WTC11 (cell line): ENCODE results near the gene STIP1. TPM values are rescaled to one million over a fixed set of nuclear protein-coding genes. Genes with fewer than 3 reads are reported as not detected.

Experiments
- ATAC-seq: fragments of 200-7000 bp; cut with Tn5 transposase; 2 replicates; pipeline ENCODE4 v1.10.0; 2021; ENCODE audit warnings: mild to moderate bottlenecking, moderate library complexity
- CTCF ChIA-PET: fragments of 300-600 bp; sonication (Branson Sonifier 250); formaldehyde crosslinking; loops from one replicate; lab custom pipeline; 2021; ENCODE audit warnings: antibody characterized with exemption; lab: Charles Lee
- POLR2A ChIA-PET: fragments of 350-600 bp; sonication (Branson Sonifier 250); formaldehyde crosslinking; loops from one replicate; lab custom pipeline; 2021; ENCODE audit warnings: antibody characterized with exemption; lab: Charles Lee
- DNase-seq: peaks from one replicate; pipeline ENCODE4 v3.0.0; 2021; ENCODE audit warnings: low spot score
- H3K27ac Mint-ChIP-seq: 2 replicates; pipeline ENCODE4 v1.8.0; 2021; ENCODE audit warnings: mixed read lengths
- H3K27me3 Mint-ChIP-seq: 2 replicates; pipeline ENCODE4 v1.8.0; 2021; ENCODE audit warnings: low read depth, mild to moderate bottlenecking, moderate library complexity, mixed read lengths
- H3K36me3 Mint-ChIP-seq: 2 replicates; pipeline ENCODE4 v1.8.0; 2021; ENCODE audit warnings: mixed read lengths
- H3K4me1 Mint-ChIP-seq: 2 replicates; pipeline ENCODE4 v1.8.0; 2022; ENCODE audit warnings: mixed read lengths
- H3K4me3 Mint-ChIP-seq: 2 replicates; pipeline ENCODE4 v1.8.0; 2021; ENCODE audit warnings: mild to moderate bottlenecking, moderate library complexity, mixed read lengths
- H3K9me3 Mint-ChIP-seq: 2 replicates; pipeline ENCODE4 v1.8.0; 2021; ENCODE audit warnings: mixed read lengths
- GTF2I ChIP-seq: fragments of 250-450 bp; sonication (Bioruptor Pico); conservative IDR thresholded peaks from 2 replicates; pipeline ENCODE4 v1.4.0; 2021; ENCODE audit warnings: mild to moderate bottlenecking
- NFE2L1 ChIP-seq: sonication (generic); formaldehyde crosslinking; IDR thresholded peaks from 2 replicates; pipeline ENCODE4 v1.8.1; 2023; ENCODE audit warnings: missing genetic modification reagents
- PRDM15 ChIP-seq: sonication (generic); formaldehyde crosslinking; IDR thresholded peaks from 2 replicates; pipeline ENCODE4 v1.8.0; 2022; ENCODE audit warnings: missing genetic modification reagents
- TP53 ChIP-seq: sonication (generic); formaldehyde crosslinking; IDR thresholded peaks from 2 replicates; pipeline ENCODE4 v1.8.1; 2023; ENCODE audit warnings: mild to moderate bottlenecking, missing genetic modification reagents
- USF2 ChIP-seq: sonication (generic); formaldehyde crosslinking; IDR thresholded peaks from 2 replicates; pipeline ENCODE4 v1.8.1; 2023; ENCODE audit warnings: mild to moderate bottlenecking, missing genetic modification reagents, moderate library complexity
- total RNA-seq: library from RNA; stranded (reverse); gene quantifications from 3 replicates; pipeline ENCODE4 v1.2.3, GENCODE V29; 2021
- TF ChIP-seq, protein P1 (sequence below): fragments of 200-600 bp; IDR thresholded peaks from 2 replicates; pipeline ENCODE4 v1.8.0; 2022; ENCODE audit warnings: antibody characterized with exemption
- TF ChIP-seq, protein P2 (sequence below): sonication (generic); formaldehyde crosslinking; conservative IDR thresholded peaks from 2 replicates; pipeline ENCODE4 v1.8.1; 2023; ENCODE audit warnings: mild to moderate bottlenecking, low read depth, missing genetic modification reagents, moderate library complexity
- TF ChIP-seq, protein P3 (sequence below): fragments of 250-450 bp; sonication (Bioruptor Pico); IDR thresholded peaks from 2 replicates; pipeline ENCODE4 v1.9.0; 2021; ENCODE audit warnings: moderate library complexity, mild to moderate bottlenecking, inconsistent platforms, borderline replicate concordance

STIP1 gene
- total RNA-seq, 1 experiment from 2014 or later, result 296 TPM

- peaks cover 12% of the 10 kb centered on the region for H3K27me3 Mint-ChIP-seq
- POLR2A ChIA-PET, result no interaction called here
- TF ChIP-seq TP53 (CRISPR knock-in tag), result no peak
- TF ChIP-seq, protein P1, sequence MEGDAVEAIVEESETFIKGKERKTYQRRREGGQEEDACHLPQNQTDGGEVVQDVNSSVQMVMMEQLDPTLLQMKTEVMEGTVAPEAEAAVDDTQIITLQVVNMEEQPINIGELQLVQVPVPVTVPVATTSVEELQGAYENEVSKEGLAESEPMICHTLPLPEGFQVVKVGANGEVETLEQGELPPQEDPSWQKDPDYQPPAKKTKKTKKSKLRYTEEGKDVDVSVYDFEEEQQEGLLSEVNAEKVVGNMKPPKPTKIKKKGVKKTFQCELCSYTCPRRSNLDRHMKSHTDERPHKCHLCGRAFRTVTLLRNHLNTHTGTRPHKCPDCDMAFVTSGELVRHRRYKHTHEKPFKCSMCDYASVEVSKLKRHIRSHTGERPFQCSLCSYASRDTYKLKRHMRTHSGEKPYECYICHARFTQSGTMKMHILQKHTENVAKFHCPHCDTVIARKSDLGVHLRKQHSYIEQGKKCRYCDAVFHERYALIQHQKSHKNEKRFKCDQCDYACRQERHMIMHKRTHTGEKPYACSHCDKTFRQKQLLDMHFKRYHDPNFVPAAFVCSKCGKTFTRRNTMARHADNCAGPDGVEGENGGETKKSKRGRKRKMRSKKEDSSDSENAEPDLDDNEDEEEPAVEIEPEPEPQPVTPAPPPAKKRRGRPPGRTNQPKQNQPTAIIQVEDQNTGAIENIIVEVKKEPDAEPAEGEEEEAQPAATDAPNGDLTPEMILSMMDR, result peak; percentile 75
- peak; percentile 58 for ATAC-seq
- peaks cover 21% of the 10 kb centered on the region for H3K4me1 Mint-ChIP-seq
- H3K9me3 Mint-ChIP-seq, result no peaks in the 10 kb centered on the region
- 0 out of 2 replicates have a peak overlapping the region, but pooled peaks have one; percentile 28 for H3K27ac Mint-ChIP-seq
- no peaks in the 10 kb centered on the region for H3K36me3 Mint-ChIP-seq
- CTCF ChIA-PET, result interaction anchor here (0.5 to 4.0 kb wide), 24 partner anchors 11 to 382 kb away, joined by 3 to 75 read pairs (median 4); no protein-coding TSS in a partner anchor
- DNase-seq, result peak; percentile 81
- no peak overlapping the region for H3K4me3 Mint-ChIP-seq
Measured at GRCh38 chr11:64148226-64148916, 37.6 kb upstream of the STIP1 start.

DNA sequence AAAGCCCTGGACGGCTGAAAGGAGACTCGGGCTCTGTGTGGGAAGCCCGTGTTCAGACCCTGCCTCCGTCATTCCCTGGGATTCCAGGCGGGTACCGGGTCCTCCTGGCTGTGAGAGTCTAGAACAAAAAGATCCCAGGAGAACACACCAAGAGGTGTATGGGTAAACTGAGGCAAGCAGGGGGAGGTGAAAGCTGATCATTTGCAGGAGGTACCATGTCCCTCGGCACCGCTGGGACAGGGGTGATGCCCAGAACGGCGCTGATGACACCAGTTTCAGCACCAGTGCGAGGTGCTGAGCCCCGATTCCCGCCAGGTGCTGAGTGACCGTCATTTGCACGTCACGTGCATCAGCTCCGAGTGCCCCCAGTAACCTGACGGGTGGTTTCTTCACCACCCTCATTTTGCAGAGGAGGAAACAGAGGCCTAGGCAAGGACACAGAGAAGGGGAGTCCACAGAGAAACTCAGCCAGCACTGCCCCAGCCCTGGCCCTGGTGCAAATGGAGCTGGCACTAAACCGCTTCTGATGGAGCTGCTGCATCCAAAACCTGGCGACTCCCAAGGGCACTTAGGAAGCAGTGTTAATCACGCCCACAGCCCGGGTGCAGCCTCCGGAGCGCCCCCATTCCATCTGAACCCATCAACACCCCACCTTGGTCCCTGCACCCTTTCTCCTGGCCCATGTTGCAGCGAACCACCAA, 36.9 kb upstream of the STIP1 start:
- peaks cover 12% of the 10 kb centered on the region for H3K27me3 Mint-ChIP-seq
- H3K4me3 Mint-ChIP-seq, result no peak overlapping the region
- POLR2A ChIA-PET, result interaction anchor here (0.6 kb wide), 1 partner anchor 417 kb away, joined by 3 read pairs; no protein-coding TSS in a partner anchor
- no peak overlapping the region for H3K27ac Mint-ChIP-seq
- H3K36me3 Mint-ChIP-seq, result no peaks in the 10 kb centered on the region
- no peak for ATAC-seq
- TF ChIP-seq GTF2I (CRISPR knock-in tag) (no peak), USF2 (CRISPR knock-in tag) (no peak), PRDM15 (no peak), NFE2L1 (no peak)
- TF ChIP-seq, protein P2, sequence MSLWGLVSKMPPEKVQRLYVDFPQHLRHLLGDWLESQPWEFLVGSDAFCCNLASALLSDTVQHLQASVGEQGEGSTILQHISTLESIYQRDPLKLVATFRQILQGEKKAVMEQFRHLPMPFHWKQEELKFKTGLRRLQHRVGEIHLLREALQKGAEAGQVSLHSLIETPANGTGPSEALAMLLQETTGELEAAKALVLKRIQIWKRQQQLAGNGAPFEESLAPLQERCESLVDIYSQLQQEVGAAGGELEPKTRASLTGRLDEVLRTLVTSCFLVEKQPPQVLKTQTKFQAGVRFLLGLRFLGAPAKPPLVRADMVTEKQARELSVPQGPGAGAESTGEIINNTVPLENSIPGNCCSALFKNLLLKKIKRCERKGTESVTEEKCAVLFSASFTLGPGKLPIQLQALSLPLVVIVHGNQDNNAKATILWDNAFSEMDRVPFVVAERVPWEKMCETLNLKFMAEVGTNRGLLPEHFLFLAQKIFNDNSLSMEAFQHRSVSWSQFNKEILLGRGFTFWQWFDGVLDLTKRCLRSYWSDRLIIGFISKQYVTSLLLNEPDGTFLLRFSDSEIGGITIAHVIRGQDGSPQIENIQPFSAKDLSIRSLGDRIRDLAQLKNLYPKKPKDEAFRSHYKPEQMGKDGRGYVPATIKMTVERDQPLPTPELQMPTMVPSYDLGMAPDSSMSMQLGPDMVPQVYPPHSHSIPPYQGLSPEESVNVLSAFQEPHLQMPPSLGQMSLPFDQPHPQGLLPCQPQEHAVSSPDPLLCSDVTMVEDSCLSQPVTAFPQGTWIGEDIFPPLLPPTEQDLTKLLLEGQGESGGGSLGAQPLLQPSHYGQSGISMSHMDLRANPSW (CRISPR knock-in tag), result no peak
- TF ChIP-seq, protein P1, result peak; percentile 11; the same call in 1 of the 2 replicates
- TF ChIP-seq, protein P3, sequence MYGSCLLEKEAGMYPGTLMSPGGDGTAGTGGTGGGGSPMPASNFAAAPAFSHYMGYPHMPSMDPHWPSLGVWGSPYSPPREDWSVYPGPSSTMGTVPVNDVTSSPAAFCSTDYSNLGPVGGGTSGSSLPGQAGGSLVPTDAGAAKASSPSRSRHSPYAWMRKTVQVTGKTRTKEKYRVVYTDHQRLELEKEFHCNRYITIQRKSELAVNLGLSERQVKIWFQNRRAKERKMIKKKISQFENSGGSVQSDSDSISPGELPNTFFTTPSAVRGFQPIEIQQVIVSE (CRISPR knock-in tag), result no peak
- H3K9me3 Mint-ChIP-seq, result no peaks in the 10 kb centered on the region
- CTCF ChIA-PET, result interaction anchor here (0.5 to 4.0 kb wide), 33 partner anchors 10 to 243 kb away, joined by 3 to 75 read pairs (median 4); partner anchors contain the start of genes NAA40, NUDT22 and TRPT1
- peaks cover 28% of the 10 kb centered on the region for H3K4me1 Mint-ChIP-seq
- no peak for DNase-seq
